C4-2B (cell line): ENCODE results near the gene ZFYVE19.

ENCODE experiments used
- CTCF ChIP-seq: fragments of 450-650 bp; conservative IDR thresholded peaks from 2 replicates; pipeline ENCODE4 v1.5.1; 2017; ENCODE audit warnings: mild to moderate bottlenecking
- ZFX ChIP-seq: fragments of 450-650 bp; IDR thresholded peaks from 2 replicates; pipeline ENCODE4 v1.6.1; 2017

GRCh38 chr15:40768521-40769273, 38.2 kb upstream of the ZFYVE19 start:
- no peak for TF ChIP-seq CTCF
- TF ChIP-seq ZFX = no peak
